Right cardiac atrium (tissue), 5 donors: Measurements from ENCODE around the gene DCLRE1C. TPM values are rescaled to one million over a fixed set of nuclear protein-coding genes. Genes with fewer than 3 reads are reported as not detected.
A peak's percentile ranks its signal among the peaks of the same experiment; 100 is the strongest.
"Not testable (repeated sequence)": the region's sequence is repeated elsewhere in the genome, so short reads cannot be mapped to it uniquely, and the experiment has no call there.

ENCODE experiments used
- ATAC-seq, 2 donors: fragments of 200-7000 bp; cut with Tn5 transposase; one replicate each; pipeline versions ENCODE4 v1.8.0 to v1.9.1; 2020; ENCODE audit warnings: moderate library complexity in 2 of 2, mild to moderate bottlenecking in 1 of 2
- DNase-seq, 3 donors: peaks; one replicate each; pipeline ENCODE4 v3.0.0-alpha.2; 2020
- H3K27ac ChIP-seq: one replicate; pipeline ENCODE4 v1.5.1; 2013; ENCODE audit warnings: mild to moderate bottlenecking, low read length, control low read depth, moderate library complexity
- H3K27me3 ChIP-seq: one replicate; pipeline ENCODE4 v1.6.1; 2013; ENCODE audit not compliant: control insufficient read depth, insufficient read depth
- H3K4me1 ChIP-seq: one replicate; pipeline ENCODE4 v1.6.1; 2013; ENCODE audit warnings: low read length; ENCODE audit not compliant: control insufficient read depth, insufficient read depth
- H3K4me3 ChIP-seq: one replicate; pipeline ENCODE4 v1.5.1; 2013; ENCODE audit warnings: low read length, control low read depth
- H3K9me3 ChIP-seq: one replicate; pipeline ENCODE4 v1.6.1; 2013; ENCODE audit warnings: low read length; ENCODE audit not compliant: control insufficient read depth
- WGBS: extraction: QIAGEN DNeasy Blood & Tissue Kit; methylation state at CpG from one replicate; pipeline ENCODE4 v1.1.7; 2013; 5-methylcytosine and 5-hydroxymethylcytosine counted together
- intact Hi-C, 4 donors: fragments of 100-400 bp; cut with DNase I; formaldehyde crosslinking; loops; one replicate each; pipeline versions ENCODE4 v1.11.0 to v1.14.0; 2022 to 2023
- polyA plus RNA-seq: library from polyadenylated mRNA; stranded (reverse); fragments of 200-250 nt; gene quantifications from one replicate; pipeline ENCODE4 v1.2.3, GENCODE V29; 2013
- total RNA-seq, 4 donors: library from RNA; stranded (reverse); fragmentation: NEBNext Ultra II Directional; extraction: Animal tissue kit (Norgen Biotek cat#: 25700); gene quantifications; one replicate each; pipeline ENCODE4 v1.2.1, GENCODE V29; 2021
- donor health status: healthy with polysubstance abuse.
- donor health status: DM: no; HTN: yes; CAD: no.
- donor health status: DM: no; HTN: no; CAD: no.
- donor health status: DM: no; HTN: yes; CAD: no; lungs with severe emphysema.
- donor health status: DM: yes; HTN: yes; CAD: no.

Gene DCLRE1C
- total and polyA plus RNA-seq, 5 donors = 2.2 to 4.6 (median 4.1) TPM

DNA sequence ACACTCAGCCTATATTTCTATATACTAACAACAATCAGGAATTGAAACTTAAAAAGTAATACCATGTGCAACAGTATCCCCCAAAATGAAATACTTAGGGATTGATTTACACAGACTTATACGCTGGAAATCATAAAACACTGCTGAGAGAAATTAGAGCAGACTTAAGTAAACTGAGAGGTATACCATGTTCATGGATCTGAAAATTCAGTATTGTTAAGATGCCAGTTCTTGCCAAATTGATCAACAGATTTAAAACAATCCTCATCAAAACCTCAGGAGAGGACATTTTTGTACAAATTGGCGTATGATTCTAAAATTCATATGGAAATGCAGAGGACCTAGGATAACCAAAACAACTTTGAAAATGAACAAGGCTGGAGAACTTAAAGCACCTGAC is 37.3 kb downstream of the DCLRE1C start:
- Histone ChIP-seq H3K9me3 (no peaks in the 10 kb centered on the region), H3K4me1 (no peaks in the 10 kb centered on the region), H3K27me3 (no peaks in the 10 kb centered on the region), H3K4me3 (no peak overlapping the region), H3K27ac (no peak overlapping the region)
- ATAC-seq = no peak
- intact Hi-C loops = no loop called here
- WGBS = 97% methylated on average over 2 of the region's 2 CpGs
- no peak for DNase-seq

DNA sequence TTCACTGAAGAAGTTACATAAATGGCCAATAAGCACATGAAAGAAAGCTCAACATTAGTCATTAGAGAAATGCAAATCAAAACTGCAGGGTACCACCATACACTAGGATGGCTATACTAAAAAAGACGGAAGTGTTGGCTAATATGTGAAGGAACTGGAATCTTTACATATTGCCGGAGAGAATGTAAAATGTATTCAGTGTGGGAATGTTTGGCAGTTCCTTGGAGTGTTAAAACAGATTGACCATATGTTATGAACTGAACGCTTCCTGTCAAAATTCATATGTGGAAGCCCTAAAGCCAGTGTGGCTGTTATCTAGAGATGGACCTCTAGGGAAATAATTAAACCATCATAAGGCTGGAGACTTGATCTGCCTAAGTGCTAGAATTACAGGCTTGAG is 42.1 kb downstream of the DCLRE1C start:
- Histone ChIP-seq H3K4me3 (no peak overlapping the region), H3K27ac (no peak overlapping the region), H3K9me3 (no peaks in the 10 kb centered on the region), H3K4me1 (no peaks in the 10 kb centered on the region), H3K27me3 (no peaks in the 10 kb centered on the region)
- no peak for DNase-seq
- 79% methylated on average over 3 of the region's 3 CpGs for WGBS
- intact Hi-C loops = no loop called here
- ATAC-seq = no peak

DNA sequence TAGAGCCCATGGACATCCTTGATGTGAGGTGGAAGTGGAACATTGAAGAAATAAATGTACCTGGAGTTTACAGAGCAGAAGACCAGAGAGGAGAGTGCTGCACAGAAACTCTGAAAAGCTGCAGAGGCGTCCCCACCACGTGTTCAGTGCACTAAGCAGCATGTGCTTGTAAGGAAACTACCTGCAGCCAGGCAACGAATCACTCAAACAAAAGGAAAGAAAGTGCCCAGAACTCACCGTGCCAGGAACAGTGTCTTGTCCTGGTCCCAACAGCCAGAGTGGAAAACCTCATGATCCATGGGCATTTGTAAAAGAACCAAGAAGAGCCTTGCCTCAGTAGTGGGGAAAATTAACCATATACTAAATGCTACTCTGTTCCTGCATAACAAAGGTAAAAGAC is 42.9 kb downstream of the DCLRE1C start:
- Histone ChIP-seq H3K4me3 (no peak overlapping the region), H3K9me3 (no peaks in the 10 kb centered on the region), H3K27me3 (no peaks in the 10 kb centered on the region), H3K27ac (no peak overlapping the region), H3K4me1 (no peaks in the 10 kb centered on the region)
- intact Hi-C loops = no loop called here
- ATAC-seq (no peak), DNase-seq (no peak)
- 95% methylated on average over 4 of the region's 4 CpGs for WGBS

DNA sequence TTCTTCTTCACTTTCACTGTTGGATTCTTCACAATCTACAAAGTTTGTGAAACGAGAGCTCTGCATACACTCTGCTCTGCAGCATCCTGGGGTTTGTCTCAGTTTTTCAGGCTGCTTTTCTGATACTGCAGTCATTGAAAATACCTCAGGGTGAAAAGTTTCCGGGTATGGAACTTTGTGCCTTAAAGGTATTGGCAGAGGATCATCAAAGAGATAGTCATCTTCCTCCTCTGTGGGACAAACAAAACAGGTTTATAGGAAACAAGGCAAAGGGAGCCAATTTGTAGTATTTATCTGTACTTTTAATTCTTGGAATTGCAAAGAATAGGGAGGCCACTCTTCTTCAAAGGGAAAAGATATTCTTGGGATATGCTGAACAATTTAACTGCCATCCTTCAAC is 44.8 kb downstream of the DCLRE1C start:
- H3K9me3 ChIP-seq = no peaks in the 10 kb centered on the region
- no peak overlapping the region for H3K4me3 ChIP-seq
- H3K4me1 ChIP-seq = no peaks in the 10 kb centered on the region
- intact Hi-C loops = no loop called here
- no peak for DNase-seq
- H3K27me3 ChIP-seq = no peaks in the 10 kb centered on the region
- WGBS = 74% methylated on average over 2 of the region's 2 CpGs
- ATAC-seq = peak in 1 of 2 donors; percentile 37
- H3K27ac ChIP-seq = no peak overlapping the region

DNA sequence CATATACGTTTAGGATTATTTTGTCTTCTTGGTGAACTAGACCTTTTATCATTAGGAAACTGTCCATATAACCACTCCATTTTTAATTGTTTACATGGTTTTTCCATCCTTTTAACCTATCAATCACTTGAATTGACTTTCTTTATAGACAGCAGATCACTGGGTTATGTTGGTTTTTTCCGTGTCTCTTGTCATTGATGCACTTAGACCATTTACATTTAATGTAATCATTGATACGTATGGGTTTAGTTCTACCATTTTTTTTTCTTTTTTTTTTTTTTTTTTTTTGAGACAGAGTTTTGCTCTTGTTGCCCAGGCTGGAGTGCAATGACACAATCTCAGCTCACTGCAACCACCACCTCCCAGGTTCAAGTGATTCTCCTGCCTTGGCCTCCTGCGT is 46.3 kb downstream of the DCLRE1C start:
- H3K27ac ChIP-seq, DNase-seq, intact Hi-C loops, ATAC-seq, H3K27me3 ChIP-seq, H3K9me3 ChIP-seq, H3K4me3 ChIP-seq, H3K4me1 ChIP-seq: not testable (repeated sequence)
- 97% methylated on average over 4 of the region's 4 CpGs for WGBS

DNA sequence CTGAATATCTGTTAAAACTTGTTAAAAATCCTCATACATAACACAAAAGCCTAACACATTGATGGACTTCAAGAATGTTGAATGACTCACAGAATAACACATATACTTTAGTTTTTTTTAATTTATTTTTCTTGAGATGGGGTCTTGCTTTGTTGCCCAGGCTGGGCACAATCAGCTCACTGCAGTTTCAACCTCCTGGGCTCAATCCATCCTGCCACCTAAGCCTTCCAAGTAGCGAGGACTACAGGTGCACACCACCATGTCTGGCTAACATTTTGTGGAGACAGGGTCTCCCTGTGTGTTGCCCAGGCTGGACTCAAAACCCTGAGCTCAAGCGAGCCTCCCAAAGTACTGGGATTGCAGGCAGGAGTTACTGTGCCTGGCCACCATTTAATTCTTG is 47.1 kb downstream of the DCLRE1C start:
- no peaks in the 10 kb centered on the region for H3K9me3 ChIP-seq
- no peaks in the 10 kb centered on the region for H3K4me1 ChIP-seq
- ATAC-seq = no peak
- H3K27me3 ChIP-seq = no peaks in the 10 kb centered on the region
- 96% methylated on average over 2 of the region's 2 CpGs for WGBS
- DNase-seq = no peak
- no peak overlapping the region for H3K4me3 ChIP-seq
- H3K27ac ChIP-seq = no peak overlapping the region
- intact Hi-C loops = no loop called here

DNA sequence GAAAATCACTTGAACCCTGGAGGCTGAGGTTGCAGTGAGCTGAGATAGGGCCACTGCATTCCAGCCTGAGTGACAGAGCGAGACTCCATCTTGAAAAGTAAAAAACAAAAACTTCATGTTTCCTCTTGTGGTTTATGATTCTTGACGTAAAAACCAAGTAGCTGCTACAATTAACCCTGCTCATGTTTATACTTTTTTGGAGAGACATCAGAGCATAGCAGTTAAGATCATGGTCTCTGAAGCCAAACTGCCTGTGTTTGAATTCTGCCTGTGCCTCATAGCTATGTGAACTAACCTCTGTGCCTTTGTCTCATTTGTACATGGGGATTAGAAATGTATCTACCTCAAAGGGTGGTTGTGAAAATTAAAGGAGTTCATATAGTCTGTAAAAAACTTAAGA is 48.0 kb downstream of the DCLRE1C start:
- 91% methylated on average over 2 of the region's 2 CpGs for WGBS
- no peaks in the 10 kb centered on the region for H3K9me3 ChIP-seq
- no peak overlapping the region for H3K27ac ChIP-seq
- H3K4me3 ChIP-seq = no peak overlapping the region
- H3K27me3 ChIP-seq = no peaks in the 10 kb centered on the region
- DNase-seq = no peak
- intact Hi-C loops = no loop called here
- ATAC-seq = no peak
- H3K4me1 ChIP-seq = no peaks in the 10 kb centered on the region

DNA sequence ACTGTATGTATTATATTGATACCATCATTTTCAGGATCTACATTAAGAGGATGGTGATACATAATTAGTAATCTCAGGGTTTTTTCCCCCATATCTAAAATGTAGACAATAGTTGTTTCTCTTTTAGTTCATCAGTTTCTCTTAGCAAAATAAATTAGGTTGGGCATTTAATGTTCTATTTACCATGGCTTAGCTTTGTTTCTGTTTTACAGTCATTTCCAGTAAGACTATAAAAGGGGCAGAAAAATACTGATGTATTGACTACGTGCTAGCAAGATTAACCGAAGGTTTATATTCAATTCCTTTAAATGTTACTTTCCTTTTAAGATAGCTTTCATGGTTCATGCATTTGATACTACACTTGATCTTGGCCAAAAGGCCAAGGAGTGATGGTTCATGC is 49.0 kb downstream of the DCLRE1C start:
- no peak for DNase-seq
- Histone ChIP-seq H3K4me1 (no peaks in the 10 kb centered on the region), H3K27ac (no peak overlapping the region), H3K27me3 (no peaks in the 10 kb centered on the region), H3K9me3 (no peaks in the 10 kb centered on the region), H3K4me3 (no peak overlapping the region)
- ATAC-seq = no peak
- intact Hi-C loops = no loop called here
- WGBS = 97% methylated on average over 2 of the region's 2 CpGs

DNA sequence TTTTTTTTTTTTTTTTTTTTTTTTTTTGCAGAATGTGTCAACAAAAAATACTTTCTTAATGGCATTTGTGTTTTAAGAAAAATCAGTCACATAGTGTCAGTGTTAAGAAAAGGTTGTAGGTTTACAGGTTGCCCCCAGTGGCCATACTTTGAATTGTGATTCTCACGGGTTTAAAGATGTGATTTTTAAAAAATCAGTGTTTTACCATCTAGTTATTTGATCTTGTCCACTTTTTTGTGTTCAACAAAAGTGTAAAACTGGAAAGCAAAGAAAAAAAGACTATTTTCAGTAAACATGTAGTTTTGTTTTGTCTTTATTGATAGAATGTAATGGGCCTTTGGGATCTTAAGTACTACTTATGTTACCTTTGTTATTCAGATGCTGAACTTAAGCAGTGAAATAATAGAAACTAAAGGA is 49.6 kb downstream of the DCLRE1C start:
- DNase-seq (no peak), ATAC-seq (no peak)
- Histone ChIP-seq H3K4me1 (no peaks in the 10 kb centered on the region), H3K27ac (no peak overlapping the region), H3K4me3 (no peak overlapping the region), H3K9me3 (no peaks in the 10 kb centered on the region), H3K27me3 (no peaks in the 10 kb centered on the region)
- intact Hi-C loops = no loop called here
- 49% methylated on average over 1 of the region's 1 CpG for WGBS

DNA sequence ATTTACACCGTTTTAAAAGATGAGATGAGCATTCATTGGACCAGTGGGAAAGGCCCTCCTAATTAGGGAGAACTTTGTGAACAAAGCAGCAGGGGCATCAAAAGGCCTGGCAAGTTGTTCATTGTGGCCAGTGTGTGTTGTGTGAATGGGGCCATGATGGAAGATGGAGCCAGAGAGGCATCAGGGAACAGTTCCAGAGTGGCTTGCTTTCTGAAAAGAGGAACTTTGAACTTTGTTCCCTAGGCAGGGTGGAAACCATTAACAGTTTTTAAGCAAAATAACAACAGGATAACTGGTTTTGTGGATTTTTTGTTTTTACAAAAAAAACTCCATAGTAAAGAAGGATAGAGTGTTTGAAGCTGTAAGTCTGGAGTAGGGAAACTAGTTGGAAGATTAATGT is 62.7 kb downstream of the DCLRE1C start:
- Histone ChIP-seq H3K27ac (no peak overlapping the region), H3K4me1 (peaks cover 1% of the 10 kb centered on the region), H3K9me3 (no peaks in the 10 kb centered on the region), H3K4me3 (no peak overlapping the region), H3K27me3 (no peaks in the 10 kb centered on the region)
- ATAC-seq (no peak), DNase-seq (no peak)
- WGBS = 89% methylated on average over 1 of the region's 1 CpG
- intact Hi-C loops = no loop called here

DNA sequence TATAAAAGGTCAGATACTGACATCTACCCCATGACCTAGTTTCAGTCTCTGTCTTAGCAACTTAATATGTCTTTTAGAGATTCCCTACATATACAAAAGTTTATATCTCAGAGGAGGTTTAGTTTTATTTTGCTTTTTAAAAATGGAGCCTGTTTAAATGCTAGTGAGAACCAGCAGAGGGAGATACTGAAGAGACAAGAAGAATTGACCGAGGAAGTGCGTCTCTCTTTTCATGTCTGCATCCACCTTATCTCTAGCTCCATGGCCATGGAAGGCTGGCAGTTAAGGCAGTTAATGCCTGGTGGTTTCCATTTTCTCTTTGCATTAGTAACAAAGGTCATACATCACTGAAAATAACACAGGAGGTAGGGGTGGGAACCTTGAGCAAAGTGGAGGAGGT is 64.6 kb downstream of the DCLRE1C start:
- ATAC-seq = no peak
- WGBS = 78% methylated on average over 2 of the region's 2 CpGs
- intact Hi-C loops = no loop called here
- DNase-seq = no peak
- H3K9me3 ChIP-seq = no peaks in the 10 kb centered on the region
- H3K4me1 ChIP-seq = peaks cover 1% of the 10 kb centered on the region
- no peak overlapping the region for H3K27ac ChIP-seq
- H3K27me3 ChIP-seq = no peaks in the 10 kb centered on the region
- no peak overlapping the region for H3K4me3 ChIP-seq

DNA sequence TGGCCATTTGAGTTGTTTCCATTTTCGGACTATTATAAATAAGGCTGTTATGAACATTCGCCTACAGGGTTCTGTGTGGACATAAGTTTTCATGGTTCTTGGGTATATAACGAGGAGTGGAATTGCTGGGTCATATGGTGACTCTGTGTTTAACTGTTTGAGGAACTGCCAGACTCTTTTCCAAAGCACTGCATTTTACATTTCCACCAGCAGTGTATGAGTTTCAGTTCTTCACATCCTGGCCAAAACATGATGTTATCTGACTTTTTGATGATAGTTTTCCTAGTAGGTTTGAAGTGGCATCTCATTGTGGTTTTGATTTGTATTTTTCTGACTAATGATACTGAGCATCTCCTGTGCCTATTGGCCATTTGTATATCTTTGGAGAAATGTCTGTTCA is 69.8 kb downstream of the DCLRE1C start:
- no peak overlapping the region for H3K27ac ChIP-seq
- WGBS = 90% methylated on average over 3 of the region's 3 CpGs
- H3K4me3 ChIP-seq = no peak overlapping the region
- no peak for DNase-seq
- H3K4me1 ChIP-seq = peaks cover 2% of the 10 kb centered on the region
- no peaks in the 10 kb centered on the region for H3K27me3 ChIP-seq
- intact Hi-C loops = no loop called here
- no peaks in the 10 kb centered on the region for H3K9me3 ChIP-seq
- no peak for ATAC-seq
